H1 (cell line): Measurements from ENCODE around the gene MYNN. TPM values are rescaled to one million over a fixed set of nuclear protein-coding genes. Genes with fewer than 3 reads are reported as not detected.

Experiments
- JUND ChIP-seq: IDR thresholded peaks from 2 replicates; pipeline ENCODE4 v1.6.1; 2011; ENCODE audit warnings: mild to moderate bottlenecking, improper control_type of control experiment, low read length
- PHF8 ChIP-seq: fragments of 200-600 bp; sonication (generic); conservative IDR thresholded peaks from 2 replicates; pipeline ENCODE4 v1.7.1; 2012; ENCODE audit warnings: low read depth, mild to moderate bottlenecking, inconsistent platforms, low read length, moderate library complexity
- RAD21 ChIP-seq, 2 experiments: IDR thresholded peaks in 1 of 2; conservative IDR thresholded peaks in 1 of 2; 2 replicates each; pipeline ENCODE4 v1.6.1; 2011; ENCODE audit warnings: low read depth in 2 of 2, low read length in 2 of 2, improper control_type of control experiment in 1 of 2, inconsistent platforms in 1 of 2, mild to moderate bottlenecking in 1 of 2, moderate library complexity in 1 of 2
- RBBP5 ChIP-seq: IDR thresholded peaks from 2 replicates; pipeline ENCODE4 v1.7.1; 2012; ENCODE audit warnings: low read depth, mild to moderate bottlenecking, inconsistent platforms, low read length, moderate library complexity, borderline replicate concordance
- SIX5 ChIP-seq: IDR thresholded peaks from 2 replicates; pipeline ENCODE4 v1.6.1; 2011; ENCODE audit warnings: mild to moderate bottlenecking, low read depth, low read length
- SRF ChIP-seq: IDR thresholded peaks from 2 replicates; pipeline ENCODE4 v1.6.1; 2011; ENCODE audit warnings: mild to moderate bottlenecking, low read depth, low read length, moderate library complexity
- SUZ12 ChIP-seq: fragments of 200-600 bp; sonication (generic); IDR thresholded peaks from 2 replicates; pipeline ENCODE4 v1.6.1; 2012; ENCODE audit warnings: mild to moderate bottlenecking, inconsistent platforms, low read length, moderate library complexity, mixed read lengths
- polyA plus RNA-seq, 7 experiments: library from polyadenylated mRNA; depleted of rRNA in 3 of 7; stranded (reverse) in 5 of 7; unstranded in 2 of 7; fragments of >200 nt in 5 of 7; fragments of 200-250 nt in 2 of 7; gene quantifications; 1 replicate in 5 of 7; 2 replicates in 1 of 7; 4 replicates in 1 of 7; pipeline versions ENCODE4 v1.2.1 to v1.2.3, GENCODE V29; 2011 to 2013; ENCODE audit warnings: missing spikeins in 2 of 7, mixed read lengths in 2 of 7
- total RNA-seq: library from RNA; stranded (reverse); fragmentation: NEBNext Ultra II Directional; extraction: Animal tissue kit (Norgen Biotek cat#: 25700); gene quantifications from 2 replicates; pipeline ENCODE4 v1.2.1, GENCODE V29; 2021
- TF ChIP-seq, protein P1 (sequence below): fragments of 300-600 bp; sonication (generic); IDR thresholded peaks from 2 replicates; pipeline ENCODE4 v1.7.1; 2012; ENCODE audit warnings: low read length, moderate library complexity, mild to moderate bottlenecking, inconsistent platforms; ENCODE audit not compliant: insufficient replicate concordance
- TF ChIP-seq, protein P2 (sequence below): IDR thresholded peaks from 2 replicates; pipeline ENCODE4 v1.6.1; 2011; ENCODE audit warnings: low read length, improper control_type of control experiment

The MYNN gene
- total and polyA plus RNA-seq, 2 of the 8 experiments (the other 6 are each of a cell fraction or from before 2014, with no cell fraction given) = 7.3 to 15.2 TPM

DNA sequence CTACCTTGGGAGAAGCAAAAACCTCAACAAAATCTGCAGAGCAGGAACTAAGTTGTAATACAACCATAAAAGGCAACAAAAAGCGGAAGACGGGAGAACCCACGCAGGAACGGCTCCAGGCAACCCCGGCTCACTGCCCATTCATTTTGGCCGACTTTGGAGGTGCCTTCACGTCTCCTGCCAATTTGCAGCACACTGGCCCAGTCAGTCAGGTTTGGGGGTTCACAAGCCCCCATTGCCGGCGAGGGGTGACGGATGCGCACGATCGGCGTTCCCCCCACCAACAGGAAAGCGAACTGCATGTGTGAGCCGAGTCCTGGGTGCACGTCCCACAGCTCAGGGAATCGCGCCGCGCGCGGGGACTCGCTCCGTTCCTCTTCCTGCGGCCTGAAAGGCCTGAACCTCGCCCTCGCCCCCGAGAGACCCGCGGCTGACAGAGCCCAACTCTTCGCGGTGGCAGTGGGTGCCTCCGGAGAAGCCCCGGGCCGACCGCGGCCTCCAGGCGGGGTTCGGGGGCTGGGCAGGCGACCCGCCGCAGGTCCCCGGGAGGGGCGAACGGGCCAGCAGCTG lies 8.8 kb upstream of the MYNN start (continued):
- TF ChIP-seq, protein P1, sequence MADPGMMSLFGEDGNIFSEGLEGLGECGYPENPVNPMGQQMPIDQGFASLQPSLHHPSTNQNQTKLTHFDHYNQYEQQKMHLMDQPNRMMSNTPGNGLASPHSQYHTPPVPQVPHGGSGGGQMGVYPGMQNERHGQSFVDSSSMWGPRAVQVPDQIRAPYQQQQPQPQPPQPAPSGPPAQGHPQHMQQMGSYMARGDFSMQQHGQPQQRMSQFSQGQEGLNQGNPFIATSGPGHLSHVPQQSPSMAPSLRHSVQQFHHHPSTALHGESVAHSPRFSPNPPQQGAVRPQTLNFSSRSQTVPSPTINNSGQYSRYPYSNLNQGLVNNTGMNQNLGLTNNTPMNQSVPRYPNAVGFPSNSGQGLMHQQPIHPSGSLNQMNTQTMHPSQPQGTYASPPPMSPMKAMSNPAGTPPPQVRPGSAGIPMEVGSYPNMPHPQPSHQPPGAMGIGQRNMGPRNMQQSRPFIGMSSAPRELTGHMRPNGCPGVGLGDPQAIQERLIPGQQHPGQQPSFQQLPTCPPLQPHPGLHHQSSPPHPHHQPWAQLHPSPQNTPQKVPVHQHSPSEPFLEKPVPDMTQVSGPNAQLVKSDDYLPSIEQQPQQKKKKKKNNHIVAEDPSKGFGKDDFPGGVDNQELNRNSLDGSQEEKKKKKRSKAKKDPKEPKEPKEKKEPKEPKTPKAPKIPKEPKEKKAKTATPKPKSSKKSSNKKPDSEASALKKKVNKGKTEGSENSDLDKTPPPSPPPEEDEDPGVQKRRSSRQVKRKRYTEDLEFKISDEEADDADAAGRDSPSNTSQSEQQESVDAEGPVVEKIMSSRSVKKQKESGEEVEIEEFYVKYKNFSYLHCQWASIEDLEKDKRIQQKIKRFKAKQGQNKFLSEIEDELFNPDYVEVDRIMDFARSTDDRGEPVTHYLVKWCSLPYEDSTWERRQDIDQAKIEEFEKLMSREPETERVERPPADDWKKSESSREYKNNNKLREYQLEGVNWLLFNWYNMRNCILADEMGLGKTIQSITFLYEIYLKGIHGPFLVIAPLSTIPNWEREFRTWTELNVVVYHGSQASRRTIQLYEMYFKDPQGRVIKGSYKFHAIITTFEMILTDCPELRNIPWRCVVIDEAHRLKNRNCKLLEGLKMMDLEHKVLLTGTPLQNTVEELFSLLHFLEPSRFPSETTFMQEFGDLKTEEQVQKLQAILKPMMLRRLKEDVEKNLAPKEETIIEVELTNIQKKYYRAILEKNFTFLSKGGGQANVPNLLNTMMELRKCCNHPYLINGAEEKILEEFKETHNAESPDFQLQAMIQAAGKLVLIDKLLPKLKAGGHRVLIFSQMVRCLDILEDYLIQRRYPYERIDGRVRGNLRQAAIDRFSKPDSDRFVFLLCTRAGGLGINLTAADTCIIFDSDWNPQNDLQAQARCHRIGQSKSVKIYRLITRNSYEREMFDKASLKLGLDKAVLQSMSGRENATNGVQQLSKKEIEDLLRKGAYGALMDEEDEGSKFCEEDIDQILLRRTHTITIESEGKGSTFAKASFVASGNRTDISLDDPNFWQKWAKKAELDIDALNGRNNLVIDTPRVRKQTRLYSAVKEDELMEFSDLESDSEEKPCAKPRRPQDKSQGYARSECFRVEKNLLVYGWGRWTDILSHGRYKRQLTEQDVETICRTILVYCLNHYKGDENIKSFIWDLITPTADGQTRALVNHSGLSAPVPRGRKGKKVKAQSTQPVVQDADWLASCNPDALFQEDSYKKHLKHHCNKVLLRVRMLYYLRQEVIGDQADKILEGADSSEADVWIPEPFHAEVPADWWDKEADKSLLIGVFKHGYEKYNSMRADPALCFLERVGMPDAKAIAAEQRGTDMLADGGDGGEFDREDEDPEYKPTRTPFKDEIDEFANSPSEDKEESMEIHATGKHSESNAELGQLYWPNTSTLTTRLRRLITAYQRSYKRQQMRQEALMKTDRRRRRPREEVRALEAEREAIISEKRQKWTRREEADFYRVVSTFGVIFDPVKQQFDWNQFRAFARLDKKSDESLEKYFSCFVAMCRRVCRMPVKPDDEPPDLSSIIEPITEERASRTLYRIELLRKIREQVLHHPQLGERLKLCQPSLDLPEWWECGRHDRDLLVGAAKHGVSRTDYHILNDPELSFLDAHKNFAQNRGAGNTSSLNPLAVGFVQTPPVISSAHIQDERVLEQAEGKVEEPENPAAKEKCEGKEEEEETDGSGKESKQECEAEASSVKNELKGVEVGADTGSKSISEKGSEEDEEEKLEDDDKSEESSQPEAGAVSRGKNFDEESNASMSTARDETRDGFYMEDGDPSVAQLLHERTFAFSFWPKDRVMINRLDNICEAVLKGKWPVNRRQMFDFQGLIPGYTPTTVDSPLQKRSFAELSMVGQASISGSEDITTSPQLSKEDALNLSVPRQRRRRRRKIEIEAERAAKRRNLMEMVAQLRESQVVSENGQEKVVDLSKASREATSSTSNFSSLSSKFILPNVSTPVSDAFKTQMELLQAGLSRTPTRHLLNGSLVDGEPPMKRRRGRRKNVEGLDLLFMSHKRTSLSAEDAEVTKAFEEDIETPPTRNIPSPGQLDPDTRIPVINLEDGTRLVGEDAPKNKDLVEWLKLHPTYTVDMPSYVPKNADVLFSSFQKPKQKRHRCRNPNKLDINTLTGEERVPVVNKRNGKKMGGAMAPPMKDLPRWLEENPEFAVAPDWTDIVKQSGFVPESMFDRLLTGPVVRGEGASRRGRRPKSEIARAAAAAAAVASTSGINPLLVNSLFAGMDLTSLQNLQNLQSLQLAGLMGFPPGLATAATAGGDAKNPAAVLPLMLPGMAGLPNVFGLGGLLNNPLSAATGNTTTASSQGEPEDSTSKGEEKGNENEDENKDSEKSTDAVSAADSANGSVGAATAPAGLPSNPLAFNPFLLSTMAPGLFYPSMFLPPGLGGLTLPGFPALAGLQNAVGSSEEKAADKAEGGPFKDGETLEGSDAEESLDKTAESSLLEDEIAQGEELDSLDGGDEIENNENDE = no peak
- TF ChIP-seq SUZ12 (no peak), RBBP5 (peak; percentile 54; the same call in 1 of the 2 replicates), SIX5 (no peak), SRF (peak; percentile 72; the same call in 1 of the 2 replicates), PHF8 (no peak; the same call in 1 of the 2 replicates), RAD21 (IDR thresholded peaks at IDR 0.05 in 1 of 2, conservative IDR thresholded peaks at IDR 0.05 in 1 of 2; ENCODE audit: low read depth in 2 of 2, low read length in 2 of 2) (no peak), JUND (no peak)
- TF ChIP-seq, protein P2, sequence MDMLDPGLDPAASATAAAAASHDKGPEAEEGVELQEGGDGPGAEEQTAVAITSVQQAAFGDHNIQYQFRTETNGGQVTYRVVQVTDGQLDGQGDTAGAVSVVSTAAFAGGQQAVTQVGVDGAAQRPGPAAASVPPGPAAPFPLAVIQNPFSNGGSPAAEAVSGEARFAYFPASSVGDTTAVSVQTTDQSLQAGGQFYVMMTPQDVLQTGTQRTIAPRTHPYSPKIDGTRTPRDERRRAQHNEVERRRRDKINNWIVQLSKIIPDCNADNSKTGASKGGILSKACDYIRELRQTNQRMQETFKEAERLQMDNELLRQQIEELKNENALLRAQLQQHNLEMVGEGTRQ = no peak
